OCI-LY7 (cell line): Measurements from ENCODE around the gene NSUN2.

ENCODE experiments used
- EZH2phosphoT487 ChIP-seq: fragments of 200-600 bp; sonication (generic); IDR thresholded peaks from 2 replicates; pipeline ENCODE4 v1.6.1; 2018; ENCODE audit warnings: low read depth, borderline replicate concordance, mild to moderate bottlenecking, mixed run types, antibody characterized with exemption, low read length, moderate library complexity, mixed read lengths
- TF ChIP-seq, protein P1 (sequence below): fragments of 200-600 bp; sonication (generic); conservative IDR thresholded peaks from 2 replicates; pipeline ENCODE4 v1.5.1; 2014; ENCODE audit warnings: mild to moderate bottlenecking, antibody characterized with exemption, low read length, moderate library complexity, mixed read lengths

GRCh38 chr5:6623228-6623627, 9.6 kb downstream of the NSUN2 start:
- TF ChIP-seq, protein P1, sequence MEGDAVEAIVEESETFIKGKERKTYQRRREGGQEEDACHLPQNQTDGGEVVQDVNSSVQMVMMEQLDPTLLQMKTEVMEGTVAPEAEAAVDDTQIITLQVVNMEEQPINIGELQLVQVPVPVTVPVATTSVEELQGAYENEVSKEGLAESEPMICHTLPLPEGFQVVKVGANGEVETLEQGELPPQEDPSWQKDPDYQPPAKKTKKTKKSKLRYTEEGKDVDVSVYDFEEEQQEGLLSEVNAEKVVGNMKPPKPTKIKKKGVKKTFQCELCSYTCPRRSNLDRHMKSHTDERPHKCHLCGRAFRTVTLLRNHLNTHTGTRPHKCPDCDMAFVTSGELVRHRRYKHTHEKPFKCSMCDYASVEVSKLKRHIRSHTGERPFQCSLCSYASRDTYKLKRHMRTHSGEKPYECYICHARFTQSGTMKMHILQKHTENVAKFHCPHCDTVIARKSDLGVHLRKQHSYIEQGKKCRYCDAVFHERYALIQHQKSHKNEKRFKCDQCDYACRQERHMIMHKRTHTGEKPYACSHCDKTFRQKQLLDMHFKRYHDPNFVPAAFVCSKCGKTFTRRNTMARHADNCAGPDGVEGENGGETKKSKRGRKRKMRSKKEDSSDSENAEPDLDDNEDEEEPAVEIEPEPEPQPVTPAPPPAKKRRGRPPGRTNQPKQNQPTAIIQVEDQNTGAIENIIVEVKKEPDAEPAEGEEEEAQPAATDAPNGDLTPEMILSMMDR, result no peak
- TF ChIP-seq EZH2phosphoT487, result no peak
